GM19468 (cell line): ENCODE results near the gene LIPT2.
"Not testable (repeated sequence)": the region's sequence is repeated elsewhere in the genome, so short reads cannot be mapped to it uniquely, and the experiment has no call there.

Experiments used
- ATAC-seq: cut with Tn5 transposase; IDR thresholded peaks from one replicate; pipeline ENCODE4 v1.9.1; 2021; ENCODE audit warnings: mild to moderate bottlenecking, moderate library complexity, moderate number of reproducible peaks; ENCODE audit not compliant: unreplicated experiment; ENCODE audit errors: extremely low read depth

LIPT2 gene

GRCh38 chr11:74492974-74493790 is at the start of gene LIPT2:
Gene LIPT2, minus strand, starts transcription at chr11:74493724. Its CDS starts 21 bp downstream, at chr11:74493703.
- peak; percentile 89 for ATAC-seq

GRCh38 chr11:74541466-74541865 is 47.9 kb upstream of the LIPT2 start:
- no peak for ATAC-seq

- ATAC-seq = no peak
Observed at GRCh38 chr11:74540270-74540669, 46.7 kb upstream of the LIPT2 start.

GRCh38 chr11:74538680-74539079 is 45.2 kb upstream of the LIPT2 start:
- ATAC-seq = no peak

GRCh38 chr11:74535371-74536160 is 42.0 kb upstream of the LIPT2 start:
- no peak for ATAC-seq

- ATAC-seq = not testable (repeated sequence)
Observed at GRCh38 chr11:74534946-74535275, 41.4 kb upstream of the LIPT2 start.

GRCh38 chr11:74534216-74534945 is 40.9 kb upstream of the LIPT2 start:
- no peak for ATAC-seq

GRCh38 chr11:74533421-74533820 is 39.9 kb upstream of the LIPT2 start:
- ATAC-seq = no peak

GRCh38 chr11:74532501-74533246 is 39.1 kb upstream of the LIPT2 start:
- ATAC-seq = no peak

GRCh38 chr11:74524978-74525377 is 31.5 kb upstream of the LIPT2 start:
- no peak for ATAC-seq

GRCh38 chr11:74524501-74524900 is 31.0 kb upstream of the LIPT2 start:
- no peak for ATAC-seq

- no peak for ATAC-seq
Observed at GRCh38 chr11:74522776-74523175, 29.3 kb upstream of the LIPT2 start.

GRCh38 chr11:74521666-74522252 is 28.2 kb upstream of the LIPT2 start:
- no peak for ATAC-seq

GRCh38 chr11:74520927-74521665 is 27.6 kb upstream of the LIPT2 start:
- no peak for ATAC-seq

- no peak for ATAC-seq
Observed at GRCh38 chr11:74520316-74520715, 26.8 kb upstream of the LIPT2 start.

GRCh38 chr11:74519710-74520109 is 26.2 kb upstream of the LIPT2 start:
- ATAC-seq = no peak

GRCh38 chr11:74517592-74517991 is 24.1 kb upstream of the LIPT2 start:
- ATAC-seq = not testable (repeated sequence)

GRCh38 chr11:74507582-74507981 is 14.1 kb upstream of the LIPT2 start:
- ATAC-seq = no peak

GRCh38 chr11:74506823-74507222 is 13.3 kb upstream of the LIPT2 start:
- ATAC-seq = no peak
